CD4-positive, alpha-beta T cell treated with Interleukin-17A for 1 hour (primary cell): ENCODE data around the gene GJB6.
"Not testable (repeated sequence)": the region's sequence is repeated elsewhere in the genome, so short reads cannot be mapped to it uniquely, and the experiment has no call there.

ENCODE experiments used
- DNase-seq: peaks from one replicate; pipeline ENCODE4 v3.0.0-alpha.2; 2020

GJB6 gene

GRCh38 chr13:20231839-20232555 lies at the start of gene GJB6:
TSS of gene GJB6 (minus strand) at chr13:20232319. CDS start at chr13:20223480, 8,839 bp downstream.
- DNase-seq, result peak; percentile 4

- not testable (repeated sequence) for DNase-seq
Measured at GRCh38 chr13:20276901-20277300, 44.8 kb upstream of the GJB6 start.

- DNase-seq, result no peak
Measured at GRCh38 chr13:20274466-20274865, 42.3 kb upstream of the GJB6 start.

GRCh38 chr13:20272588-20273171 lies 40.6 kb upstream of the GJB6 start:
- no peak for DNase-seq

- no peak for DNase-seq
Measured at GRCh38 chr13:20272104-20272503, 40.0 kb upstream of the GJB6 start.

GRCh38 chr13:20271441-20271840 lies 39.3 kb upstream of the GJB6 start:
- DNase-seq, result no peak

- DNase-seq, result no peak
Measured at GRCh38 chr13:20270163-20270865, 38.2 kb upstream of the GJB6 start.

- no peak for DNase-seq
Measured at GRCh38 chr13:20264271-20265018, 32.3 kb upstream of the GJB6 start.

- DNase-seq, result no peak
Measured at GRCh38 chr13:20263393-20264044, 31.4 kb upstream of the GJB6 start.

GRCh38 chr13:20258963-20259288 lies 26.8 kb upstream of the GJB6 start:
- no peak for DNase-seq

GRCh38 chr13:20258208-20258962 lies 26.3 kb upstream of the GJB6 start:
- no peak for DNase-seq

GRCh38 chr13:20254076-20254475 lies 22.0 kb upstream of the GJB6 start:
- no peak for DNase-seq

- DNase-seq, result no peak
Measured at GRCh38 chr13:20249913-20250312, 17.8 kb upstream of the GJB6 start.

GRCh38 chr13:20247963-20248362 lies 15.8 kb upstream of the GJB6 start:
- no peak for DNase-seq

GRCh38 chr13:20247403-20247802 lies 15.3 kb upstream of the GJB6 start:
- DNase-seq, result no peak

- DNase-seq, result no peak
Measured at GRCh38 chr13:20241593-20241992, 9.5 kb upstream of the GJB6 start.

GRCh38 chr13:20239748-20240147 lies 7.6 kb upstream of the GJB6 start:
- no peak for DNase-seq

- DNase-seq, result no peak
Measured at GRCh38 chr13:20232556-20233277, 598 bp upstream of the GJB6 start.

GRCh38 chr13:20230913-20231838 lies 943 bp downstream of the GJB6 start:
- peak; percentile 7 for DNase-seq

- no peak for DNase-seq
Measured at GRCh38 chr13:20227730-20228129, 4.4 kb downstream of the GJB6 start.
